Right lobe of liver (tissue), 4 donors: ENCODE measurements around the gene ITGB1BP1.

Experiments
- CTCF ChIP-seq, 4 donors: fragments of 200-600 bp in 3 of 4; fragments of 450-650 bp in 1 of 4; IDR thresholded peaks; one replicate each; pipeline versions ENCODE4 v1.5.1 to v1.8.0; 2016 to 2022; ENCODE audit warnings: antibody characterized with exemption in 4 of 4, mild to moderate bottlenecking in 2 of 4
- POLR2A ChIP-seq: fragments of 450-650 bp; IDR thresholded peaks from one replicate; pipeline ENCODE4 v1.6.1; 2017; ENCODE audit warnings: antibody characterized with exemption, mild to moderate bottlenecking
- donor health status: DM: no; HTN: no; CAD: no.
- donor health status: DM: no; HTN: no; CAD: no.
- donor health status: DM: no; HTN: yes; CAD: no.

GRCh38 chr2:9451231-9451630 is 27.9 kb upstream of the ITGB1BP1 start:
- TF ChIP-seq CTCF (IDR thresholded peaks at IDR 0.05) (no peak), POLR2A (no peak)
